ENCODE data around the gene SLC38A8. TPM values are rescaled to one million over a fixed set of nuclear protein-coding genes. Genes with fewer than 3 reads are reported as not detected.

The SLC38A8 gene
- total RNA-seq, 2 donors from 2014 or later: not detected

DNA sequence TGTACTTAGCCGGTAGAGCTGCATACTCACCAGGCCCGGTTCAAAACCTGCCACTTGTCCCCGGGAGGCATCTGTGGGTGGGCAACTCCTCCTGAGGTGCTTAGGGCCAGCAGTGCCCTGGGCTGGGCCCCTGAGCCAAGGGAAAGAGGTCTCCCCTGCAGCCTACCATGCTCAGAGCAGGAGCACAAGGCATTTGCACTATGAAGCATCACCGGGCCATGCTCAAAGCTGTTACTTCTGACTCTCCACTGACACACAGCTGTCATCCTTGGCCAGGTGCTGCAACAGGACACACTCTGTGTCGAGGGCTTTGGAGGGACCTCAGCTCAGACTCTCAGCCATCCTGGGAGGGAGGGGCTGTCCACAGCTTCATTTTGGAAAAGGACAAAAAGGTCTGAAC lies 37.2 kb downstream of the SLC38A8 start:
- H3K4me3 Mint-ChIP-seq: no peak overlapping the region
- H3K36me3 Mint-ChIP-seq (ENCODE audit: low read depth): no peaks in the 10 kb centered on the region
- DNase-seq: no peak
- no peak overlapping the region for H3K27ac Mint-ChIP-seq
- ATAC-seq: no peak
- H3K4me1 Mint-ChIP-seq: peaks cover 3% of the 10 kb centered on the region
- peaks cover 29% of the 10 kb centered on the region for H3K27me3 Mint-ChIP-seq
- no peaks in the 10 kb centered on the region for H3K9me3 ChIP-seq (ENCODE audit: control insufficient read depth, low read length, poor library complexity, severe bottlenecking)

GRCh38 chr16:84004442-84004841 lies 38.2 kb downstream of the SLC38A8 start:
- ATAC-seq: no peak
- DNase-seq: no peak
- Mint-ChIP-seq H3K27ac (no peak overlapping the region), H3K27me3 (peaks cover 34% of the 10 kb centered on the region), H3K4me3 (no peak overlapping the region), H3K4me1 (peaks cover 3% of the 10 kb centered on the region), H3K36me3 (ENCODE audit: low read depth) (no peaks in the 10 kb centered on the region)
- H3K9me3 ChIP-seq (ENCODE audit: control insufficient read depth, low read length, poor library complexity, severe bottlenecking): no peaks in the 10 kb centered on the region

DNA sequence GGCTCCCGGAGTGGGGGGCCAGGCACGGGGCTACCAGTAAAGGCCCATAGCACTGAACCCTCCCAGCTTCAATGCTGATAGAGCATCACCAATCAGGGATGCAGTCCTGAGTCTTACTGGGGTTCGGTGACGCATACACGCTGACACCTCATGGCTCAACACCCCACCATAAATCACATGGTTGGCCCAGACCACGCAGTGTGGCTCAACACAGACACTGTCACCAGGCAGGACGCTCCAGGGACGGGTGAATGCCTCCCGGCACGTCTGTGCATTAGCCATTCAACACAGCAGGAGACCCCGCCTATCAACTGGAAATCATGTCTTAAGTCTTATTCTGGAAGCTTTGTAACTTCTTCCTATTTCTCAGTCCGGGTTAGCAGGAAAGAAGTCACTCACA lies 39.6 kb downstream of the SLC38A8 start:
- H3K27ac Mint-ChIP-seq: no peak overlapping the region

DNA sequence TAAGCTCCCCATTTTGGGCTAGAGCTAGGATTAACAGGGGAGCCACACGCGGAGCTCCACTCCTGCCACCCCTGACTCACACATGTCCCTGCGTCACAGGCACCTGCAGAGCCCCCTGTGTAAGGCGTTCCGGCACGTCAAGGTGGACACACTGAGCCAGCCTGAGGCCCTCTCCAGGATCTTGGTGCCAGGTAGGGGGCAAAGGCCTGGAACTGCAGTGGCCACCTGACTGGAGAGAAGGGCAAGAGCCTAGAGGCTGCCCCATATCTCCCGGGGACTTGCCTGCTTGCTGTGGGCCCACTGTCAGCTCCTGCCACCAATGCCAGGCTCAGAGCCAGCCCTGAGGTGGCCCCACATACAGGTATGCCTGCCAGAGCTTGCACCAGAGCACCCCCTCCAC lies 40.9 kb downstream of the SLC38A8 start:
- Mint-ChIP-seq H3K4me1 (peaks cover 3% of the 10 kb centered on the region), H3K27ac (no peak overlapping the region), H3K4me3 (no peak overlapping the region), H3K36me3 (ENCODE audit: low read depth) (no peaks in the 10 kb centered on the region), H3K27me3 (peaks cover 47% of the 10 kb centered on the region)
- no peaks in the 10 kb centered on the region for H3K9me3 ChIP-seq (ENCODE audit: control insufficient read depth, low read length, poor library complexity, severe bottlenecking)
- ATAC-seq: no peak
- no peak for DNase-seq

More for the DNA sequence above, 39.6 kb downstream of the SLC38A8 start:
- ATAC-seq (no peak), DNase-seq (no peak)
- Mint-ChIP-seq H3K27me3 (peaks cover 42% of the 10 kb centered on the region), H3K4me3 (no peak overlapping the region), H3K4me1 (peaks cover 3% of the 10 kb centered on the region), H3K36me3 (ENCODE audit: low read depth) (no peaks in the 10 kb centered on the region)
- H3K9me3 ChIP-seq (ENCODE audit: control insufficient read depth, low read length, poor library complexity, severe bottlenecking): no peaks in the 10 kb centered on the region

GRCh38 chr16:84000989-84001642 lies 41.5 kb downstream of the SLC38A8 start:
- DNase-seq: no peak

GRCh38 chr16:83998091-83998490 lies 44.5 kb downstream of the SLC38A8 start:
- Mint-ChIP-seq H3K4me3 (no peak overlapping the region), H3K27me3 (peaks cover 63% of the 10 kb centered on the region), H3K4me1 (no peaks in the 10 kb centered on the region), H3K27ac (no peak overlapping the region), H3K36me3 (ENCODE audit: low read depth) (no peaks in the 10 kb centered on the region)
- DNase-seq: no peak
- H3K9me3 ChIP-seq (ENCODE audit: control insufficient read depth, low read length, poor library complexity, severe bottlenecking): no peaks in the 10 kb centered on the region
- ATAC-seq: no peak

More at GRCh38 chr16:84000989-84001642, 41.5 kb downstream of the SLC38A8 start:
- H3K4me1 Mint-ChIP-seq: peaks cover 3% of the 10 kb centered on the region
- H3K4me3 Mint-ChIP-seq: no peak overlapping the region
- peaks cover 52% of the 10 kb centered on the region for H3K27me3 Mint-ChIP-seq
- no peaks in the 10 kb centered on the region for H3K9me3 ChIP-seq (ENCODE audit: control insufficient read depth, low read length, poor library complexity, severe bottlenecking)
- ATAC-seq: no peak
- H3K27ac Mint-ChIP-seq: no peak overlapping the region
- H3K36me3 Mint-ChIP-seq (ENCODE audit: low read depth): no peaks in the 10 kb centered on the region

DNA sequence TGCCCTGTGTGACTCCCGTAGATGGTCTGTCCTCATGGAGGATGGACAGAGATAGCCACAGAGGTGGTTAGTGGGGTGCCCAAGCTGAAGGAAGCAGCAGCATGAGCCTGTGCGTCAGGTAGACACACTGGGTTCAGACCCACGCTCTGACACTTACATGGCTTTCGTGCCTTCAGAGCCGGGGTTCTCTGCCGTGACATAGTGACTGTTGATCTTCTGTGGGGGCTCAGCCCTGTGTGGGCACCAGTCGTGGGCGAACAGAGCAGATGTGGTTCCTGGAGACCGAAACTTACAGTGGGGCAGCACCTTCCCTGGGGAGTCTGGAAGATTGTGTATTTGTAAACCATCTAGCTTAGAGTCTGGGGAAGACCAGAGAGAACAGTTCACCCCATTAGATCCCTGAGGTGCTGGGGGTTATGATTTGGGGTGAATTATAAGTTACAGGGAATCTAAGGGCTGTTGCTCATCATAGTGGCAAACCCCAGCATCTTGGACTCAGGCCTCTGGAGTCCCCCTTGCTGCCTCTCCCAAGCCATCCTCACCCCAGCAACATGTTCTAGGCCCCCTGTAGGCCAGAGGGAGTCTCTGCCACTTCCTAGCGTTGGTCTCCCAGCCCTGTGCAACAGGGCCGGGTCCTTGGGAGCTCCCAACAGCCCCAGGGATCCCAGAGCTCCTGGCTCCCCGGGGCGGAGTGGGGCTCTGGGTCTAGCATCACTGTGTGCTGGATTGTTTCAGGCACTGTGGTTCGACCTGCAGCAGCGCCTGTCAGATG lies 45.9 kb downstream of the SLC38A8 start:
- DNase-seq: no peak
- Mint-ChIP-seq H3K27me3 (peaks cover 68% of the 10 kb centered on the region), H3K36me3 (ENCODE audit: low read depth) (peaks cover 3% of the 10 kb centered on the region), H3K27ac (no peak overlapping the region), H3K4me1 (no peaks in the 10 kb centered on the region), H3K4me3 (no peak overlapping the region)
- ATAC-seq: no peak
- H3K9me3 ChIP-seq (ENCODE audit: control insufficient read depth, low read length, poor library complexity, severe bottlenecking): no peaks in the 10 kb centered on the region

DNA sequence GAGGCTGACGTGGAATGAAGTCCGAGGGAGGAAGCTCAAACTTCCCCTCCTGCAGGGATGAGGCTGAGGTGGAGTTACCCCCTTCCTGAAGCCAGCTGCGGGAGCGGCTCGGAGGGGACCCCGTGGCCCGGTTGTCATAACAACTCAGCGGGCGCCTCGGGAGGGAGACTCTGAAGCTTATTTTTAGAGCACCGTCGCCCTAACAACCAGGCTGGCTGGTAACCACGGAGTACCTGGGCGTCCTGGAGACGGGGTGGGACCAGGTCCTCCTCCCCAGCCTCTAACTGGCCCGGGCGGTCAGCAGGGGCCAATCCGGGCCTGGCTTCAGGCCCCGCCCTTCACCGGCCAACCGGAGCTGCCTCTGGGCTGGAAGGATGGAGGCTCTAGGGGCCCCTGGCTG lies 46.8 kb downstream of the SLC38A8 start:
- Mint-ChIP-seq H3K27me3 (peaks cover 67% of the 10 kb centered on the region), H3K4me1 (no peaks in the 10 kb centered on the region), H3K36me3 (ENCODE audit: low read depth) (peaks cover 3% of the 10 kb centered on the region), H3K27ac (no peak overlapping the region), H3K4me3 (no peak overlapping the region)
- DNase-seq (no peak), ATAC-seq (no peak)
- H3K9me3 ChIP-seq (ENCODE audit: control insufficient read depth, low read length, poor library complexity, severe bottlenecking): no peaks in the 10 kb centered on the region

DNA sequence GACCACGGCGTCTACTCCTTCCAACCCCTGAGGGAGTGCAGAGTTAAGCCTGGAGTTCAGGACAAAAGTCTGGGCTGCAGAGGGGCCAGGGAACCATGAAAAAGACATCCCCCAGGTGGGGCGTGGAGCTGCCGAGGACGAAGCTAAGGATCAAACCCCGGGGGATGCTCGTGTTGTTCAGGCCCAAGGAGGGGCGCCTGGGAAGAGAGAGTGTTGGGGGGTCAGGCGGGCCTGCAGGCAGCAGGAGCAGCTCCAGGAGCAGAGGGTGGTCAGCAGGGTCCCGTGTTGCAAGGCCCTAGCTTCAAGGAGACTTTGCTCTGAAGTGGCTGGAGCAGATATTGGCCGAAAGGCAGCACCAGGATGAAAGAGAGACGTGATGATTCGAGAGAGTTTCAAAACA lies 47.9 kb downstream of the SLC38A8 start:
- H3K9me3 ChIP-seq (ENCODE audit: control insufficient read depth, low read length, poor library complexity, severe bottlenecking): no peaks in the 10 kb centered on the region
- DNase-seq: no peak
- Mint-ChIP-seq H3K4me3 (no peak overlapping the region), H3K27me3 (peaks cover 71% of the 10 kb centered on the region), H3K36me3 (ENCODE audit: low read depth) (peaks cover 3% of the 10 kb centered on the region), H3K4me1 (no peaks in the 10 kb centered on the region), H3K27ac (no peak overlapping the region)
- no peak for ATAC-seq

DNA sequence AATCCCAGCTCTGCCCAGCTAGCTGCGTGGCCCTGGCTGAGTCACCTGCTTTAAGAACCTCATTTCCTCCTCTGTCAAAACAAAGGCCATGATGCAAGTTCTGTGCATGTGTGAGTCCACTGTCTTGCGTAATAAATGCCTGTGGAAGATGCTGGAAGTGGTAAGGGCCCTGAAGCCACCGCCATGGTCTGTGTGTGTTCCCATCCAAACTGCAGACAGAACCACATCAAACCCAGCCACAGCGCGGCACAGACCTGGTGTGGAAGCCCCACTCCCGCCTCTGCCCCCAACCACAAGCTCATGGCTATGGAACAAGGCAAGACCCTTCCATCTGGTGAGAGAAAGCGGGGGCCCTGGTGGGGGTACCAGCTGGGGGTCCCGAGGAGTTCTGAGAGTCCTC lies 48.5 kb downstream of the SLC38A8 start:
- H3K9me3 ChIP-seq (ENCODE audit: control insufficient read depth, low read length, poor library complexity, severe bottlenecking): no peaks in the 10 kb centered on the region
- Mint-ChIP-seq H3K4me3 (no peak overlapping the region), H3K36me3 (ENCODE audit: low read depth) (peaks cover 3% of the 10 kb centered on the region), H3K27ac (no peak overlapping the region), H3K4me1 (no peaks in the 10 kb centered on the region), H3K27me3 (peaks cover 72% of the 10 kb centered on the region)
- ATAC-seq (no peak), DNase-seq (no peak)

DNA sequence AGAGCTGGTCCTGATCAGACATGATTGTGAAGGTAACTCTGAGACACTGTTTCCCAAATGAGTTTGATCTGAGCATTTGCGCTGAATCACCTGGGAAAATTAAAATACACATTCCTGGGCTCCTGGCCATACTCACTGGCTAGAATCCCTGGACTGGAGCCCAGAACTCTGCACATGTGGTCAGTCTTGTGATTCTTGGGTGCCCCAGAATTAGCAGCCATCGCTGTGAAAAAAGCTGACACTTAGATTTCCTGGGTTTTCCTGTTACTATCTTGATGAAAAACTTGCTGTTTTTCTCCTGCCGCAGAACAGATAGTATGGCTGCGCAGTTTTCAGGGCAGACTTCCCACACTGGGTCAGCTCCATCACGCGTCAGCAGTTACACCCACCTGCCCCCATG lies 50.0 kb downstream of the SLC38A8 start:
- DNase-seq: no peak
- no peak for ATAC-seq
- H3K27me3 Mint-ChIP-seq: peaks cover 70% of the 10 kb centered on the region

GRCh38 chr16:83990492-83990891 lies 52.1 kb downstream of the SLC38A8 start:
- H3K27ac Mint-ChIP-seq: no peak overlapping the region
- no peaks in the 10 kb centered on the region for H3K4me1 Mint-ChIP-seq
- H3K27me3 Mint-ChIP-seq: peaks cover 68% of the 10 kb centered on the region
- no peaks in the 10 kb centered on the region for H3K9me3 ChIP-seq (ENCODE audit: control insufficient read depth, low read length, poor library complexity, severe bottlenecking)
- H3K36me3 Mint-ChIP-seq (ENCODE audit: low read depth): peaks cover 3% of the 10 kb centered on the region
- ATAC-seq (no peak), DNase-seq (no peak)
- H3K4me3 Mint-ChIP-seq: no peak overlapping the region

More for the DNA sequence above, 50.0 kb downstream of the SLC38A8 start:
- Mint-ChIP-seq H3K4me3 (no peak overlapping the region), H3K4me1 (no peaks in the 10 kb centered on the region), H3K36me3 (ENCODE audit: low read depth) (peaks cover 3% of the 10 kb centered on the region), H3K27ac (no peak overlapping the region)
- no peaks in the 10 kb centered on the region for H3K9me3 ChIP-seq (ENCODE audit: control insufficient read depth, low read length, poor library complexity, severe bottlenecking)

DNA sequence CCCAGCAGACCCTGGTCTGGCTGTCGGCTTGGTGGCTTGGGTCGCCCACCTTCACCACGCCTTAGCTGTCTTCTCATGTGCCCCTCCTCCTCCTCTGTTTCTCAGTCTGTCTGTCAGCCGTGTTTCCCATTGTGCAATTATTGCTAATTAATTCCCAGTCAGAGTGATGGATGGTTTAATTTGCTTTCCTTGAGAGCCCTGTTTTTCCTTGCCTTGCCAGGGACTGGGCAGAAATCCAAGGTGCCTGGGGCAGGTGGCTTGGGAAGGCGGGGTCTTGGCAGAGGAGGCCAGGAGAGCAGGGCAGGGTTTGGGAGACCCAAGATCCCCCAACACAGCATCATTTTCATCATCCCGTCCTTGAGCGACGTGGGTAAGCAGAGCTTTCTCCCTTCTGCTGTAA lies 53.3 kb downstream of the SLC38A8 start:
- no peak for ATAC-seq
- no peaks in the 10 kb centered on the region for H3K9me3 ChIP-seq (ENCODE audit: control insufficient read depth, low read length, poor library complexity, severe bottlenecking)
- H3K27ac Mint-ChIP-seq: no peak overlapping the region
- no peaks in the 10 kb centered on the region for H3K4me1 Mint-ChIP-seq
- no peak for DNase-seq
- peaks cover 61% of the 10 kb centered on the region for H3K27me3 Mint-ChIP-seq
- peak overlapping the region; percentile 36 for H3K4me3 Mint-ChIP-seq
- peaks cover 3% of the 10 kb centered on the region for H3K36me3 Mint-ChIP-seq (ENCODE audit: low read depth)

DNA sequence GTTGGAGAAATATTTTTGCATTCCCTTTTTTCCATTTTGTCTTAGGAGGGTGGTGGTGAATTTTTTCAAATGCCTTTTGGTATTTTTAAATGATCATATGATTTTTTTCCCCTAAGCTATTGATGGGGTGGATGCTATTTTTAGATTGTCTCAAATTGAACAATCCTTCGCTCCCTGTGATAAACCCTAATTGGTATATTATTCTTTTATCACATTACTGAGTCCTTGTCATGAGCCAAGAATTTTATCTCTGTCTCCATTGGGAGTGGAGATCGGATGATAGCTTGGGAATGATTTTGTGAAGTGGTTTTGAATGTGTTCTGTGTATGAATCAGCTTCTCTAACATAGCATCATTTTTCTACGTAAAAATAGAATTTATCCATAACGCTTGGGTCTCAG lies 59.1 kb downstream of the SLC38A8 start:
- no peaks in the 10 kb centered on the region for H3K4me1 Mint-ChIP-seq
- H3K9me3 ChIP-seq (ENCODE audit: control insufficient read depth, low read length, poor library complexity, severe bottlenecking): no peaks in the 10 kb centered on the region
- no peak for ATAC-seq
- no peak overlapping the region for H3K4me3 Mint-ChIP-seq
- no peak overlapping the region for H3K27ac Mint-ChIP-seq
- no peaks in the 10 kb centered on the region for H3K36me3 Mint-ChIP-seq (ENCODE audit: low read depth)
- no peak for DNase-seq
- H3K27me3 Mint-ChIP-seq: peaks cover 18% of the 10 kb centered on the region

Data from T-helper 17 cell (primary cell).